ENCODE results near the gene CEBPA. TPM values are rescaled to one million over a fixed set of nuclear protein-coding genes. Genes with fewer than 3 reads are reported as not detected.
"Not testable (repeated sequence)": the region's sequence is repeated elsewhere in the genome, so short reads cannot be mapped to it uniquely, and the experiment has no call there.

CEBPA gene
- polyA plus RNA-seq, 1 experiment = 0.50 TPM

DNA sequence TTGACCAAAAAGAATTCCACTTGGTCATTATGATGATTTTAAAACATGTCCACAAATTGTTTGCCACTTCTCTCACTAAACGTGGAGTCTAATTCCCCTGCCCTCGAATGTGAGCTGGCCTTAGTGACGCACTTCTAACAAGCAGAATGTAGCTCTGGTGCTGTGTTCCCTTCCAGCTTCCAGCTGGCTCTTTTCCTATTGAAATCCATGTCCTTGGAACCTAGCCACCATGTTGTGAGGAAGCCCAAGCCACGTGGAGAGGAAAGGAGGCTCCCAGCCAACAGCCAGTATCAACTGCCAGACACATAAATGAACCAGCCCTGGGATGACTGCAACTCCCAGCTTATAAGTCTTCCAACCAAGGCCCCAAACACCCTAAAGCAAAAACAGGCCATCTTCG lies 23.6 kb upstream of the CEBPA start:
- Histone ChIP-seq H3K4me3 (ENCODE audit: low read depth, low read length) (no peak overlapping the region), H3K27me3 (ENCODE audit: control insufficient read depth, insufficient read depth, low read length) (no peaks in the 10 kb centered on the region), H3K36me3 (ENCODE audit: control insufficient read depth, insufficient read depth, low read length) (no peaks in the 10 kb centered on the region)
- TF ChIP-seq, protein P1, sequence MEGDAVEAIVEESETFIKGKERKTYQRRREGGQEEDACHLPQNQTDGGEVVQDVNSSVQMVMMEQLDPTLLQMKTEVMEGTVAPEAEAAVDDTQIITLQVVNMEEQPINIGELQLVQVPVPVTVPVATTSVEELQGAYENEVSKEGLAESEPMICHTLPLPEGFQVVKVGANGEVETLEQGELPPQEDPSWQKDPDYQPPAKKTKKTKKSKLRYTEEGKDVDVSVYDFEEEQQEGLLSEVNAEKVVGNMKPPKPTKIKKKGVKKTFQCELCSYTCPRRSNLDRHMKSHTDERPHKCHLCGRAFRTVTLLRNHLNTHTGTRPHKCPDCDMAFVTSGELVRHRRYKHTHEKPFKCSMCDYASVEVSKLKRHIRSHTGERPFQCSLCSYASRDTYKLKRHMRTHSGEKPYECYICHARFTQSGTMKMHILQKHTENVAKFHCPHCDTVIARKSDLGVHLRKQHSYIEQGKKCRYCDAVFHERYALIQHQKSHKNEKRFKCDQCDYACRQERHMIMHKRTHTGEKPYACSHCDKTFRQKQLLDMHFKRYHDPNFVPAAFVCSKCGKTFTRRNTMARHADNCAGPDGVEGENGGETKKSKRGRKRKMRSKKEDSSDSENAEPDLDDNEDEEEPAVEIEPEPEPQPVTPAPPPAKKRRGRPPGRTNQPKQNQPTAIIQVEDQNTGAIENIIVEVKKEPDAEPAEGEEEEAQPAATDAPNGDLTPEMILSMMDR (IDR thresholded peaks at IDR 0.05; ENCODE audit: insufficient read depth, low read depth, low read length) = no peak
- CTCF ChIA-PET = interaction anchor here (1.8 kb wide), 1 partner anchor 23 kb away, joined by 5 read pairs; the partner anchor contains the start of gene CEBPA
- POLR2A ChIA-PET = no interaction called here
- DNase-seq (ENCODE audit: low read depth) = no peak

DNA sequence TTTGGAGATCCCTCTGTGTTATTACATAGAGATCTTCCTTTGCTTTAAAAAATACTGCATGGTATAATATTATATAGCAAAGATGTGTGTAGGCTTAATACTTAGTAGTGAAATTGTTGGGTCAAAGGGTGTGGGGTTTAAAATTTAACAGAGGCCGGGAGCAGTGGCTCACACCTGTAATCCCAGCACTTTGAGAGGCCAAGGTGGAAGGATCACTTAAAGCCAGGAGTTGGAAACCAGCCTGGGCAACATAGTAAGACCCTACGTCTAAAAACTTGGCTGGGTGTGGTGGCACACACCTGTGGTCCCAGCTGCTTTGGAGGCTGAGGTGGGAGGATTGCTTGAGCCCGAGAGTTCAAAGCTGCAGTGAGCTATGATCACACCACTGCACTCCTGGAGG lies 22.3 kb upstream of the CEBPA start:
- TF ChIP-seq, protein P1 (IDR thresholded peaks at IDR 0.05; ENCODE audit: insufficient read depth, low read depth, low read length) = no peak
- Histone ChIP-seq H3K4me3 (ENCODE audit: low read depth, low read length) (no peak overlapping the region), H3K36me3 (ENCODE audit: control insufficient read depth, insufficient read depth, low read length) (no peaks in the 10 kb centered on the region), H3K27me3 (ENCODE audit: control insufficient read depth, insufficient read depth, low read length) (no peaks in the 10 kb centered on the region)
- DNase-seq (ENCODE audit: low read depth) = no peak
- ChIA-PET POLR2A (no interaction called here), CTCF (interaction anchor here (1.8 kb wide), 1 partner anchor 22 kb away, joined by 5 read pairs; the partner anchor contains the start of gene CEBPA)

DNA sequence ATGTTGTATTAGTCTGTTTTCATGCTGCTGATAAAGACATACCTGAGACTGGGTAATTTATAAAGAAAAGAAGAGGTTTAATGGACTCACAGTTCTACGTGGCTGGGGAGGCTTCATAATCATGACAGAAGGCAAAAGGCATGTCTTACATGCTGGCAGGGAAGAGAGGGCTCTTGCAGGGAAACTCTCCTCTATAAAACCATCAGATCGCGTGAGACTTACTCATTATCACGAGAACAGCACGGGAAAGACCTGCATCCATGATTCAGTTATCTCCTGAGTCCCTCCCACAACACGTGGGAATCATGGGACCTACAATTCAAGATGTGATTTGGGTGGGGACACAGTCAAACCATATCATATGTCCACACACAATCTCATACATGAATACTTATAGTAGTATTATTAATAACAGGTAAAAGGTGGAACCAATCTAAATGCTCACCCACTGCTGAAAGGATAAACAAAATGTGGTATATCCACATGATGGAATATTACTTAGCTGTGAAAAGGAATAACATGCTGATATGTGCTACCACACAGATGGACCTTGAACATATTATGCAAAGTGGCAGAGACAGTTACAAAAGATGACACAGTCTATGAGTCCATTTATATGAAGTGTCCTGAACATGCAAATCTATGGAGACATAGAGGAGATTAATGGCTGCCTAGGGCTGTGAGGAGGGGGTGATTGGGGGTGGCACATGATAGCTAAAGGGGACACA lies 20.9 kb upstream of the CEBPA start:
- POLR2A ChIA-PET = no interaction called here
- CTCF ChIA-PET = no interaction called here
- DNase-seq (ENCODE audit: low read depth) = no peak
- no peaks in the 10 kb centered on the region for H3K36me3 ChIP-seq (ENCODE audit: control insufficient read depth, insufficient read depth, low read length)
- H3K27me3 ChIP-seq (ENCODE audit: control insufficient read depth, insufficient read depth, low read length) = no peaks in the 10 kb centered on the region
- H3K4me3 ChIP-seq (ENCODE audit: low read depth, low read length) = no peak overlapping the region
- TF ChIP-seq, protein P1 (IDR thresholded peaks at IDR 0.05; ENCODE audit: insufficient read depth, low read depth, low read length) = no peak

DNA sequence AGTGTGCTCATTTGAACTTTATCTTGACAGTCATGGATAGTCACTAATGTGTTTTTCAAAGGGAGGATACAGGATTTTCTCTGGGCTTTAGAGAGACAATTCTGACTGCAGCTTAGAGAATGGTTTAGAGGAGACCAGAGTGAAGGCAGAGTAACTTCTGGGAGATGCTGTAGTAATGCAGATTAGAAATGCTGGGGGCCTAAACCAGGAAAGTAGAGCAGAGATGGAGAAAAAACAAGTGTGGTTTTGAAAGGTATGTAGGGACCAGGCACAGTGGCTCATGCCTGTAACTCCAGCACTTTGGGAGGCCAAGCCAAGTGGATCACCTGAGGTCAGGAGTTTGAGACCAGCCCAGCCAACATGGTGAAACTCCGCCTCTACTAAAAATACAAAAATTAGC lies 18.3 kb upstream of the CEBPA start:
- Histone ChIP-seq H3K36me3 (ENCODE audit: control insufficient read depth, insufficient read depth, low read length) (no peaks in the 10 kb centered on the region), H3K27me3 (ENCODE audit: control insufficient read depth, insufficient read depth, low read length) (no peaks in the 10 kb centered on the region)
- CTCF ChIA-PET = no interaction called here

DNA sequence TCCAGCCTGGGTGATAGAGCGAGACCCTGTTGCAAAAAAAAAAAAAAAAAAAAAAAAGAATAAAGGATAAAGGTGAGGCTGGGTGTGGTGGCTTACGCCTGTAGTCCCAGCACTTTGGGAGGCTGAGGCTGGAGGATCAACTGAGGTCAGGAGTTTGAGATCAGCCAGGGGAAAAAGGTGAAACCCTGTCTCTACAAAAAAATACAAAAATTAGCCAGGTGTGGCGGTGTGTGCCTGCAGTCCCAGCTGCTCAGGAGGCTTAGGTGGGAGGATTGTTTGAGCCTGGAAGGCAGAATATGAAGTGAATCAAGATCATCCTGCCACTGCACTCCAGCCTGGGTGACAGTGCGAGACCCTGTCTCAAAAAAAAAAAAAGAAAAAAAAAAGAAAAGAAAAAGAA lies 15.7 kb upstream of the CEBPA start:
- H3K36me3 ChIP-seq (ENCODE audit: control insufficient read depth, insufficient read depth, low read length); CTCF ChIA-PET; DNase-seq (ENCODE audit: low read depth); H3K4me3 ChIP-seq (ENCODE audit: low read depth, low read length); H3K27me3 ChIP-seq (ENCODE audit: control insufficient read depth, insufficient read depth, low read length); POLR2A ChIA-PET: not testable (repeated sequence)

More for the DNA sequence above, 18.3 kb upstream of the CEBPA start:
- POLR2A ChIA-PET = no interaction called here
- TF ChIP-seq, protein P1 (IDR thresholded peaks at IDR 0.05; ENCODE audit: insufficient read depth, low read depth, low read length) = no peak
- DNase-seq (ENCODE audit: low read depth) = no peak
- H3K4me3 ChIP-seq (ENCODE audit: low read depth, low read length) = no peak overlapping the region

DNA sequence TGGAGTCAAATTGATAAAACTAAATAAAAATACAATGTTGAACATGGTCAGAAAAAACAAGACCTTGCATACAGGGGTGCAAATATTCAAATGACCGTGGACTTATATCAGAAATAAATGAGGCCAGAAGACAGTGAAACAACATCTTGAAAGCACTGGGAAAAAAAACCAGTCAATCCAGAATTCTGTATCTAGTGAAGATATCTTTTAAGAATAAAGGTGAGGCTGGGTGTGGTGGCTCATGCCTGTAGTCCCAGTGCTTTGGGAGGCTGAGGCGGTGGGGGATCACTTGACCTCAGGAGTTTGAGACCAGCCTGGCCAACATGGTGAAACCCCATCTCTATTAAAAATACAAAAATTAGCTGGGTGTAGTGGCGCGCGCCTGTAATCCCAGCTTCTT lies 15.2 kb upstream of the CEBPA start:
- DNase-seq (ENCODE audit: low read depth) = no peak
- ChIA-PET POLR2A (no interaction called here), CTCF (interaction anchor here (2.2 kb wide), 1 partner anchor 15 kb away, joined by 8 read pairs; the partner anchor contains the start of gene CEBPA)
- no peaks in the 10 kb centered on the region for H3K27me3 ChIP-seq (ENCODE audit: control insufficient read depth, insufficient read depth, low read length)
- no peaks in the 10 kb centered on the region for H3K36me3 ChIP-seq (ENCODE audit: control insufficient read depth, insufficient read depth, low read length)
- no peak overlapping the region for H3K4me3 ChIP-seq (ENCODE audit: low read depth, low read length)
- TF ChIP-seq, protein P1 (IDR thresholded peaks at IDR 0.05; ENCODE audit: insufficient read depth, low read depth, low read length) = no peak
